Neural cell (in vitro differentiated cells): ENCODE data around the gene PELI2.

ENCODE experiments used
- EZH2 ChIP-seq: fragments of 200-600, 300-800 bp; shearing (Covaris generic), sonication (generic); IDR thresholded peaks from 2 replicates; pipeline ENCODE4 v1.6.1; 2014; ENCODE audit warnings: antibody characterized with exemption, low read length, borderline replicate concordance, mild to moderate bottlenecking; ENCODE audit not compliant: insufficient read depth, poor library complexity, severe bottlenecking
- MXI1 ChIP-seq: fragments of 450-650 bp; conservative IDR thresholded peaks from 2 replicates; pipeline ENCODE4 v1.6.1; 2014; ENCODE audit warnings: antibody characterized with exemption, mild to moderate bottlenecking; ENCODE audit not compliant: poor library complexity, severe bottlenecking
- POLR2AphosphoS5 ChIP-seq: IDR thresholded peaks from 2 replicates; pipeline ENCODE4 v1.6.1; 2012
- SMC3 ChIP-seq: fragments of 450-650 bp; conservative IDR thresholded peaks from 2 replicates; pipeline ENCODE4 v1.6.1; 2014; ENCODE audit warnings: antibody characterized with exemption, mild to moderate bottlenecking, moderate library complexity; ENCODE audit not compliant: poor library complexity
- TAF1 ChIP-seq: IDR thresholded peaks from 2 replicates; pipeline ENCODE4 v1.6.1; 2012; ENCODE audit warnings: low read depth
- TF ChIP-seq, protein P1 (sequence below): fragments of 450-650 bp; IDR thresholded peaks from 2 replicates; pipeline ENCODE4 v1.5.1; 2014; ENCODE audit warnings: antibody characterized with exemption, mild to moderate bottlenecking, moderate library complexity; ENCODE audit not compliant: poor library complexity, severe bottlenecking

DNA sequence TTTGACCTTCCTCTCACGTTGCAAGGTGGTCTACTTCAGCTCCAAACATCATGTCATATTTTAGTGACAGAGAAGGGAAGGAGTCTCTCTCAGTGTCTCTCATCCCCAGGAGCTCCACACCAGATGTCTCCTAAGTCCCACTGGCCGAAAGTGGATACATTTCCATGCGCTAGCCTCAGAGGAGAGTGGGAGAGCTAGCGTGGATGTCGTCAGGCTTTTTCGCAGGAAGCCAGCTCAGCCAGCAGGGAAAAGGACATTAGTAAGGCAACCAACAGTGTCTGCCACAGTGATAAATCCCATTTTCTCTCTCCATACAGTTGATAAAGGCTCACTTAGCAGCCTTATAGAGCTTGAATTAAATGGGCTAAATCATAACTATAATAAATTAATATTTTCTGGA is 155.7 kb downstream of the PELI2 start:
- TF ChIP-seq, protein P1, sequence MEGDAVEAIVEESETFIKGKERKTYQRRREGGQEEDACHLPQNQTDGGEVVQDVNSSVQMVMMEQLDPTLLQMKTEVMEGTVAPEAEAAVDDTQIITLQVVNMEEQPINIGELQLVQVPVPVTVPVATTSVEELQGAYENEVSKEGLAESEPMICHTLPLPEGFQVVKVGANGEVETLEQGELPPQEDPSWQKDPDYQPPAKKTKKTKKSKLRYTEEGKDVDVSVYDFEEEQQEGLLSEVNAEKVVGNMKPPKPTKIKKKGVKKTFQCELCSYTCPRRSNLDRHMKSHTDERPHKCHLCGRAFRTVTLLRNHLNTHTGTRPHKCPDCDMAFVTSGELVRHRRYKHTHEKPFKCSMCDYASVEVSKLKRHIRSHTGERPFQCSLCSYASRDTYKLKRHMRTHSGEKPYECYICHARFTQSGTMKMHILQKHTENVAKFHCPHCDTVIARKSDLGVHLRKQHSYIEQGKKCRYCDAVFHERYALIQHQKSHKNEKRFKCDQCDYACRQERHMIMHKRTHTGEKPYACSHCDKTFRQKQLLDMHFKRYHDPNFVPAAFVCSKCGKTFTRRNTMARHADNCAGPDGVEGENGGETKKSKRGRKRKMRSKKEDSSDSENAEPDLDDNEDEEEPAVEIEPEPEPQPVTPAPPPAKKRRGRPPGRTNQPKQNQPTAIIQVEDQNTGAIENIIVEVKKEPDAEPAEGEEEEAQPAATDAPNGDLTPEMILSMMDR: no peak
- no peak for TF ChIP-seq POLR2AphosphoS5
- TF ChIP-seq MXI1: no peak
- no peak for TF ChIP-seq TAF1
- no peak for TF ChIP-seq EZH2
- TF ChIP-seq SMC3: no peak
